ENCODE results near the gene MST1R. TPM values are rescaled to one million over a fixed set of nuclear protein-coding genes. Genes with fewer than 3 reads are reported as not detected.

MST1R gene
- total RNA-seq, 2 experiments from 2014 or later = 0.38 to 0.82 TPM

DNA sequence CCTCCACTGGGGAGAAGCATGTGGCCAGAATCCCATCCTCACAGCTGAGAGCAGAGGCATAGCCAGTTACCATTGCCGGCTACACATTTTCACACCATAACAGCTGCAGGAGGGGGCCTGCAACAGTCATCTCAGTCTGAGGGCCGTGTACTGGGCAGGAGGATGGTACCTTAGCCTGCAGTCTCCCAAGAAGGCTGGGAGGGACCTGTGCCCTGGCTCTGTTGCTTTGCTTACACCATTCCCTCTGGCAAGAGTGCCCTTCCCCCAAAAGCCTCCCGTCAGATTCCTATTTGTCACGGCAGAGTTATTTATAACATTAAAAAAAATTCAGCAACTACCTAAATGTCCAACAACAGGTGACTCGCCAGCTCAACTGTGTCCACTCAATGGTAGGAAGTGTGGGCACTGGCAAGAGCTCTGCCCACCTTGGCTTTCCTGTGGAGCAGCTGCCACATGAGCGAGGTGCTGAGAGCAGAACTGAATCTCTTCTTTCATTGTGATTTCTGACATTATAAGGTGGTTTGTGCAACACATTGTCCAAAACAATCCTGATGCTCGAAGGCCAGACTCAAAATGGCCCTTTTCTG lies 38.4 kb downstream of the MST1R start:
- DNase-seq (ENCODE audit: low spot score) = no peak
- no peaks in the 10 kb centered on the region for H3K79me2 ChIP-seq (ENCODE audit: insufficient read depth, low read depth, low read length)
- no peak overlapping the region for H2AFZ ChIP-seq (ENCODE audit: low read length)
- no peak overlapping the region for H3K27ac ChIP-seq (ENCODE audit: low read depth, low read length, poor library complexity, severe bottlenecking)
- no peak overlapping the region for H3K4me2 ChIP-seq (ENCODE audit: low read length)
- ChIA-PET POLR2A (no interaction called here), CTCF (ENCODE audit: unreplicated experiment) (no interaction called here)
- no TSS peak for BruUV-seq (replicated peaks)
- no peaks in the 10 kb centered on the region for H3K9me2 ChIP-seq (ENCODE audit: insufficient read depth, low read length)
- TF ChIP-seq, protein P1, sequence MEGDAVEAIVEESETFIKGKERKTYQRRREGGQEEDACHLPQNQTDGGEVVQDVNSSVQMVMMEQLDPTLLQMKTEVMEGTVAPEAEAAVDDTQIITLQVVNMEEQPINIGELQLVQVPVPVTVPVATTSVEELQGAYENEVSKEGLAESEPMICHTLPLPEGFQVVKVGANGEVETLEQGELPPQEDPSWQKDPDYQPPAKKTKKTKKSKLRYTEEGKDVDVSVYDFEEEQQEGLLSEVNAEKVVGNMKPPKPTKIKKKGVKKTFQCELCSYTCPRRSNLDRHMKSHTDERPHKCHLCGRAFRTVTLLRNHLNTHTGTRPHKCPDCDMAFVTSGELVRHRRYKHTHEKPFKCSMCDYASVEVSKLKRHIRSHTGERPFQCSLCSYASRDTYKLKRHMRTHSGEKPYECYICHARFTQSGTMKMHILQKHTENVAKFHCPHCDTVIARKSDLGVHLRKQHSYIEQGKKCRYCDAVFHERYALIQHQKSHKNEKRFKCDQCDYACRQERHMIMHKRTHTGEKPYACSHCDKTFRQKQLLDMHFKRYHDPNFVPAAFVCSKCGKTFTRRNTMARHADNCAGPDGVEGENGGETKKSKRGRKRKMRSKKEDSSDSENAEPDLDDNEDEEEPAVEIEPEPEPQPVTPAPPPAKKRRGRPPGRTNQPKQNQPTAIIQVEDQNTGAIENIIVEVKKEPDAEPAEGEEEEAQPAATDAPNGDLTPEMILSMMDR (conservative IDR thresholded peaks at IDR 0.05; ENCODE audit: low read length) = no peak
- no peak for TF ChIP-seq EZH2phosphoT487 (IDR thresholded peaks at IDR 0.05; ENCODE audit: borderline replicate concordance, low read depth, low read length)
- H4K20me1 ChIP-seq (ENCODE audit: insufficient read depth, low read length) = no peaks in the 10 kb centered on the region
- H3K36me3 ChIP-seq (ENCODE audit: insufficient read depth, low read length) = no peaks in the 10 kb centered on the region
- intact Hi-C loops (cut with micrococcal nuclease; ENCODE audit: unreplicated experiment) = no loop called here
- H3K9me3 ChIP-seq (ENCODE audit: low read length) = no peaks in the 10 kb centered on the region
- H3K4me1 ChIP-seq (ENCODE audit: insufficient read depth, low read length, poor library complexity, severe bottlenecking) = peaks cover 17% of the 10 kb centered on the region
- no peak overlapping the region for H3K4me3 ChIP-seq (ENCODE audit: low read depth, low read length, poor library complexity, severe bottlenecking)

DNA sequence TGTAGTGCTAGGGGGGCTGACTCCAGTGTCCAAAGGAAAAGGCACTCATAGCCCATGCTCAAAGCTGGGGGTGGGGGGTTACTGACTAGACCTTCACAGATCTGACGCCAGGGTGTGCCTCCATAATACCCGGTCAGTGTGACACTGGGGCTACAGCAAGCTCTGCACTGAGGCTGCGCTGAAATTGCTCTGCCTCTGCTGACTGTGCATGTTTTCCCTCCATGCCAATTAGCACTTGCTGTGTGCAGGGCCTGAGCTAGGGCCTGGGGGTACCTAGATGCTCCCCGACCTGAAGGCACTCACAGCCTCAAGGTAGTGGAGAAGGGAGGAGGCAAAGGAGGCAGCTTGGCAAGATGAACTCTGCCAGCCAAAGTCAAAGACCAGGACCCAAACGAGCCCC lies 39.2 kb downstream of the MST1R start:
- Histone ChIP-seq H3K27ac (ENCODE audit: low read depth, low read length, poor library complexity, severe bottlenecking) (no peak overlapping the region), H3K79me2 (ENCODE audit: insufficient read depth, low read depth, low read length) (no peaks in the 10 kb centered on the region), H3K36me3 (ENCODE audit: insufficient read depth, low read length) (no peaks in the 10 kb centered on the region), H3K4me3 (ENCODE audit: low read depth, low read length, poor library complexity, severe bottlenecking) (no peak overlapping the region), H3K9me3 (ENCODE audit: low read length) (no peaks in the 10 kb centered on the region), H2AFZ (ENCODE audit: low read length) (no peak overlapping the region), H4K20me1 (ENCODE audit: insufficient read depth, low read length) (no peaks in the 10 kb centered on the region), H3K9me2 (ENCODE audit: insufficient read depth, low read length) (no peaks in the 10 kb centered on the region), H3K4me1 (ENCODE audit: insufficient read depth, low read length, poor library complexity, severe bottlenecking) (peaks cover 10% of the 10 kb centered on the region), H3K4me2 (ENCODE audit: low read length) (no peak overlapping the region)
- no peak for TF ChIP-seq EZH2phosphoT487 (IDR thresholded peaks at IDR 0.05; ENCODE audit: borderline replicate concordance, low read depth, low read length)
- TF ChIP-seq, protein P1 (conservative IDR thresholded peaks at IDR 0.05; ENCODE audit: low read length) = no peak
- ChIA-PET POLR2A (no interaction called here), CTCF (ENCODE audit: unreplicated experiment) (no interaction called here)
- intact Hi-C loops (cut with micrococcal nuclease; ENCODE audit: unreplicated experiment) = no loop called here
- no peak for DNase-seq (ENCODE audit: low spot score)
- BruUV-seq (replicated peaks) = no TSS peak

DNA sequence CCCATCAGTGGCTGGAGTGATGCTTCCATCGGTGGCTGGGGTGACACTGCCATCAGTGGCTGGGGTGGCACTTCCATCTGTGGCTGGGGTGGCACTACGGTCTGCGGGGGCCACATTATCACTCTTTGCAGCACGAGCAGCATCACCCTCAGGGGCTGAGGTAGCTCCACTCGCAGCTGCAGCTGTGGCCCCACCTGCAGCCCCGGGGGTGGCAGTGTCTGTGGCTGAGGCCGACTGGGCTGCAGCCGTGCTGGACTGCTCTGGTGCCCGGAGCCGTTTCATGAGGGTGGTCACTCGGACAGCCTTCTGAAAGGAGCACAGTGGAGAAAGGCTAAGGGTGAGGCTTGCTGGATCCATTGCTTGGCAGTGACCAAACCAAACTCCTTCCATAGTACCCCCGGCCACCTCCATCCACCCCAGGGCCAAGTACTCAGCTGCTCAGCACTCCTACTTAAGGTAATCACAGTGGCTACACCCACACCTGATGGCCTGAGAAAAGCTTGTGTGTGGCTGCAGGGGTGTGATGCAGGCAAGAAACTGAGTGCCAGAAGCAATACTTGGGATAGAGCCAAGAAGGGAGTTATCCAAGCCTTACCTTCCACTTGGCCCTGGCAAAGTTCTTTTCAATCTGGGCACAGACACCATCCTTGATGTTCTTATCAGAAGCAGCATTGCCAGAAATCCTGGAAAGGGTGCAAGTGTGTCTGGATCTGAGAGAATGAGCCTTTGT lies 43.9 kb downstream of the MST1R start:
- H4K20me1 ChIP-seq (ENCODE audit: insufficient read depth, low read length) = no peaks in the 10 kb centered on the region
- ChIA-PET POLR2A (no interaction called here), CTCF (ENCODE audit: unreplicated experiment) (no interaction called here)
- peaks cover 25% of the 10 kb centered on the region for H3K4me1 ChIP-seq (ENCODE audit: insufficient read depth, low read length, poor library complexity, severe bottlenecking)
- no peak overlapping the region for H3K27ac ChIP-seq (ENCODE audit: low read depth, low read length, poor library complexity, severe bottlenecking)
- no peaks in the 10 kb centered on the region for H3K9me2 ChIP-seq (ENCODE audit: insufficient read depth, low read length)
- H3K9me3 ChIP-seq (ENCODE audit: low read length) = no peaks in the 10 kb centered on the region
- TF ChIP-seq, protein P1 (conservative IDR thresholded peaks at IDR 0.05; ENCODE audit: low read length) = no peak
- TF ChIP-seq EZH2phosphoT487 (IDR thresholded peaks at IDR 0.05; ENCODE audit: borderline replicate concordance, low read depth, low read length) = no peak
- H3K4me2 ChIP-seq (ENCODE audit: low read length) = no peak overlapping the region
- intact Hi-C loops (cut with micrococcal nuclease; ENCODE audit: unreplicated experiment) = loop anchor here (5.0 kb wide), 1 partner anchor 43 kb away; the partner anchor contains the start of gene MST1R
- DNase-seq (ENCODE audit: low spot score) = no peak
- no peak overlapping the region for H2AFZ ChIP-seq (ENCODE audit: low read length)
- no TSS peak for BruUV-seq (replicated peaks)
- H3K79me2 ChIP-seq (ENCODE audit: insufficient read depth, low read depth, low read length) = peaks cover 15% of the 10 kb centered on the region
- peaks cover under 1% of the 10 kb centered on the region; the same call in 1 of the 2 replicates for H3K36me3 ChIP-seq (ENCODE audit: insufficient read depth, low read length)
- H3K4me3 ChIP-seq (ENCODE audit: low read depth, low read length, poor library complexity, severe bottlenecking) = no peak overlapping the region
